SH-SY5Y (cell line): ENCODE results near the gene TRPC4.

ENCODE experiments used
- GATA2 ChIP-seq: IDR thresholded peaks from 2 replicates; pipeline ENCODE4 v1.6.1; 2011; ENCODE audit warnings: mild to moderate bottlenecking, low read depth, low read length
- GATA3 ChIP-seq: IDR thresholded peaks from 2 replicates; pipeline ENCODE4 v1.6.1; 2011; ENCODE audit warnings: low read depth, mild to moderate bottlenecking, low read length, moderate library complexity

Gene TRPC4

DNA sequence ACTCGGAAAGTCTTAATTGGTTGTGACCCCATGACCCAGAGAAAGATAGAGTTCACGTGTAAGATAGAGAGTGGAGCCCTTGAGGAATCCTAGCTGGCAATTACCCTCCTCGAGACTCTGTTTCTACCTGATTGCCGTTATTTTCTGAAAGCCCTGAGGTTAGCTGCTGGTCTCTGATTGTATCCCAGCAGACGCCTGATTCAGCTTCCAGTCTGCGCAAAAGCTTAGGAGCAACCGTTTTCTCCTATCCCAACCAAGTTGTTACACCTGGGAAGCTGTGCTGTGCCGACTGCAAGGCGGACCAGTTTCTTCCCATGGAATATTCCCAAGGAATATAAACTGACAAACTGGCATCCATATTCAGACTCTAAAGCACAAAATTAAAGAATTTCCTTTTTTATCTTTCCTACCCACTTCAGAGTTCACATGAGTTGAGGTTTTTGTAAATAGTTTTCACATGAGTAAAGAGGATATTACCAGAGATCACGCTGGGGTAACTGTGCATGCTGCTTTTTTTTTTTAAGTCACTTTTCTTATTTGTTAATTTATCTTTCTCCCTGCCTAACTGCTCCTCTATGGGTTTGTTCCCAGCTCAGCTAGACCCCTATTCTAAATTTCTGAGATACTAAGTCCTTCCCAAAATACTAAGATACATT is 1.5 kb upstream of the TRPC4 start:
- TF ChIP-seq GATA2 (no peak), GATA3 (no peak)

DNA sequence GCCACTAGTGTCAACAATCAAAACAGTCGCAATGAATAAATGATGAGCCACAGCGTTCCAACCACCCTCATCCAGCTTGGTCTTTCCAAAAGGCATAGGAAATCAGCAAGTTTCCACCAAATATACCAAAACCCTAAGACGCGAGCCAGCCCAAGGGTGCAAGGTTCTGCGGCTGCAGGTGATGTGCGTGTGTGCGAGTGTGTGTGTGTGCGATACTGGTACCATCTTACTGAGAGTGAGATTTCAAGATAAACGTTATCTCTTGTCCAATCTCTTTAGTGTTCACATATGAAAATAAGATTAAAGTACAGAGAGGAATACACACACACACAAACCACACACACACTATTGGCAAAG is 895 bp upstream of the TRPC4 start:
- TF ChIP-seq GATA3 (no peak), GATA2 (no peak)

DNA sequence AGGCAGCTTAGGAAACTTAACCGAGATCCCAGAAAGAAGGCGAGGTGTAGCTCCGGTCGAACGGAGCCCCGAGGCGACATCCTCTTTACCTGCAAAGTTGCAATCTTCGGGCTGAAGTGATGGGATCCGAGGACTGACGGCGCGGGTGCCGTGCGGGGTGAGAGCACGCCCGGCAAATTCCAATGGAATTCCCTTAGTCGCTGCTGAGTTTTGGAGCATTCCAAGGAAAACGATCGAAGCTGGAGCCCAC is 141 bp downstream of the TRPC4 start:
- no peak for TF ChIP-seq GATA2
- TF ChIP-seq GATA3 = no peak

DNA sequence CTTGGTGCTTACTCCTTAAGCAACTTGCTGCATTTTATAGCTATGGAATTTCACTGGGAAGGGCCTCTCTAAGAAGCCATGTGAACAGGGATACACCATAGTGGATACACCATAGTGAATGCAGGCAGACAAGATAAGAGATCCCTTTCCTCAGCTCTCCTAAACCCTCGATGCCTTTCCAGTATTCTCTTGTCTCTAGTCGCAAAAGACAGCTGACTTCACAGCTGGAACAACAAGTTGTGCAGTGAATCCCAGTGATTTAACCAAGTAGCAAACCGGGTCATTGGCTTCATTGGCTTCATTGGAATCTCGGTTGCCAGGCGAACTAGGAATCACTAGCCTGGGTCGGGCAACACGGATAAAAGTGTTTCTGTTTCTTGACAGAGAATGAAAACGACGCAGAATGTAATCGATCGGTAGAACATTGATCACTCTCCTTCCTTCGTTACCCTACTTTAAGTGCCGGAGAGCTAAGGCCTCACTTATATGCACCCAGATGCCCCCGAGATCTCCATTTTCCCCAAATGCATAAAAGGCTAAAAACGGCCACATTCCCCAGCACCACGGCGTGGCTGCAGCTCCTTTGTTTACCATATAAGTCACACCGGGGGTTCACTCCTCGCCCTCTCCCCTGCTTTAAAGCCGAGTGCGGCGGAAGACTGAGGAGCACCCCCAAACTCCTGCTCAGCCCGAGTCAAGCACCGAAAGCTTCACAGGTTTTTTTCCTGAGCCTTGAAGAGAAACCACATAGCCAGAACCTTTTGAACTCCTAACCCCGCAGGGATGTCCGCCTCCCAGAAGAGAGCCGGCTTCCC is 674 bp downstream of the TRPC4 start:
- TF ChIP-seq GATA3 (no peak), GATA2 (no peak)

DNA sequence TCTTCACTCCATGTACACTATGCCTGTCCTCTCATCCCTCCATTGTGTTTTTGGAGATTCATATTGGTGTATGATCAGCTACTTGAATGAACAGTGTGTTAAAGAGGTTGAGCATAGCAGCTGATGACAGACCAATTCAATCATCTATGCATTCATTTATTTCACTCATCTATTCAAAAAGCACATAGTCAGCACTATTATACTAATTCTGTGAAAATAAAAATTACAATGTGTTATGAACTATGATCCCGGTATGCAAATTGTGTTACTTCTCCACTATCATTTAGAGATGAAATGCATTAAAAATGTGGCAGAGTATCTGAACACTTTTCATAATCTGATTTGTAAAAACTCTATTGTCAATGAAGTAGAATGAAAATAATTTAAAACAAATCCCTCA is 5.9 kb downstream of the TRPC4 start:
- TF ChIP-seq GATA3 (no peak), GATA2 (no peak)

DNA sequence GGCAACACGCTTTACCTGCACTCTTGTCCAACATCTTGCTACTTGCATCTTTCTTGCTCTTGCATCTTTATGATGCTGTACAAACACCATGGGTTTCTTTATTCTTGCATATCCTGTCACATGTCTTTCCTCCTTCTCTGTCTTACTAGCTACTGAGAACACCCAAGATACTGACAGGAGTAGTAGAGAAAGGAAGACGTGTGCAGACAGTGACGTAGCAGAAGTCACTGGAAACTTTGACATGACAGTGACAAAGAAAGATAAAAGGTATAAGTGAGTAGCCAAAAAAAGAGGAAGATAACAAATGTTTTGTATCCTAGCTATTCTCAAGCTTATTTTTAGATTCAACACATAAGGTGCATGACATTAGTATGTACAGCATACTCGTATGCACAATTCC is 34.2 kb downstream of the TRPC4 start:
- TF ChIP-seq GATA2 = no peak

DNA sequence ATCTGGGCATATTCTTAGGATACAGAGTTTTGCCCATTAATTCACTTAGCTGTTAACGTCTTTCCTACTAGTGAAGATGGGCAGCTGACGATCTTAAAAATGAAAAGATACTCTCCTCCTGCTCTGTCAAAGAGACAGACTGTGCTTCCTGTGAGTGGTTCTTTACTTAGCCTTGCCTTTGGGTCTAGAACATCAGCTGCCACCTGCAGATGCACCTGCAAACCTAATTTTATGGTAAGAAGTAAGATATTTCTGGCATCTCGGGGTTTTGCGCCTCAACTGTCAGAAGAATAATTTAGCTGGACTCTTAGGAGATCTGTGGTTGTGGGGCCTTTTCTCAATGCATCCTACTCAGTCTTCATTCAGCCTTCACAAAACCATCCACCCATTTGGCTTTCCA is 36.2 kb downstream of the TRPC4 start:
- no peak for TF ChIP-seq GATA3
- no peak for TF ChIP-seq GATA2

DNA sequence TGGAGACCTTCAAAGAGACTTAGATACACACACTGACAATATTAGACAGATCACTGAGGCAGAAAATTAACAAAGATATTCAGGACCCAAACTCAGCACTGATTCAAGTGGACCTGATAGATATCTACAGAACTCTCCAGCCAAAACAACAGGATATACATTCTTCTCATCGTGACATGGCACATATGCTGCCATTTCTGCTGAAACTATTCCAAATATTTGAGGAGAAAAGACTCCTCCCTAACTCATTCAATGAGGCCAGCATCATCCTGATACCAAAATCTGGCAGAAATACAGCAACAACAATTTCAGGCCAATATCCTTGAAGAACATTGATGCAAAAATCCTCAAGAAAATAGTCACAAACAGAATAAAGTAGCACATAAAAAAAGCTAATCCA is 53.3 kb downstream of the TRPC4 start:
- TF ChIP-seq GATA3 (no peak), GATA2 (no peak)

DNA sequence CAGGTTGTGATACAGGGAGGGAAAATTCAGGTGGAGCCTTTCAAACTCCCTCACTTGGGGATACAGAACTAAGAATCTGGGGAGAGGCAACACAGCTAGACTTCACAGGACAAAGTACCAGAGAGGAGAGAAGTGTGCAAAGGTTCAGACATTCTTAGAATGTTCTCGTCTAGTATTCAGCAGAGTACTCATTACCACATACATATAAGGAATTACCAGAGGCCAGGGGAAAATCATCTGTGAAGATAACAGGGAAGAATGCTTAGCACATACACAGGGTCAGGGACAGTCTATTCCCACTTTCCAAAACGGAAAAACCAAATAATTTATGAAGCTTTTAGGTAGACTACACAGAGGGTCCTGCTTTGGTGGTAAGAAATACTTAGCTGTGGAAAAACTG is 58.1 kb downstream of the TRPC4 start:
- TF ChIP-seq GATA3 = no peak
- TF ChIP-seq GATA2 = no peak

DNA sequence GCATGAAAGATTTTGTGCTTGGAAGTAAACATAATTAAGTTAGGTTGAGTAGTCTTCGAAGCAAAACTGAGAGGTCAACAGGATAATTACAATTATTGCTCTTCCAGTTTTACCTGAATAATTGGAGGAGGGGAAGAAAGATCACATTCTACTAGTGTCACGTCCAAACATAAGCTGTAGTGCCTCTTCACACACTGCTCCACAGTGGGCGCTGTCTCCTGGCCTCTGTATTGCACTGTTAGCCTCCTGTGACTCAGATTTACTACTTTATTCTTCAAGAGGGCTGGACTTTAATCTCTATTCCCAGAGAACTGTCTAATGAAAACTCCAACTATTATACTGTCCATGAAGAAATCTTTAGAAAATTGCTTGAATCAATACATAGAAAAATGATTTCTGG is 62.9 kb downstream of the TRPC4 start:
- TF ChIP-seq GATA3 = no peak
- TF ChIP-seq GATA2 = no peak

DNA sequence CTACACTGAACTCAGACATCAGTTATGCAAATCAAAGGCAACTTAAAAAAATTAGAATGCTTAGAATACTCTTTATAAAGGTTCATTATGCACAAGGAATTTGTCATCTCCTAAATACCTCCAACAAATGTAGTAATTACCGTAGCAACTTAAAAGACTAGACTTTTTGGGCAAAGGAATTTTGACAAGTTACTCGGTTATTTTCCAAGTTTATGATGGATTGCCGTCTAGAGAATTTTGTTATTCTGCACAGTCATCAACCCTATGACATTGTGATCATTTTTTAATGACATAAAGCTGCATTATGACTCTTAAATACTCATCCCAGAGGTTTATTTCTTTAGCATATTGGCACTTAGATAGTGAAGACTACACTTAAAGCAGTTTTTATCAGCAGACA is 71.9 kb downstream of the TRPC4 start:
- TF ChIP-seq GATA3 = no peak
- no peak for TF ChIP-seq GATA2

DNA sequence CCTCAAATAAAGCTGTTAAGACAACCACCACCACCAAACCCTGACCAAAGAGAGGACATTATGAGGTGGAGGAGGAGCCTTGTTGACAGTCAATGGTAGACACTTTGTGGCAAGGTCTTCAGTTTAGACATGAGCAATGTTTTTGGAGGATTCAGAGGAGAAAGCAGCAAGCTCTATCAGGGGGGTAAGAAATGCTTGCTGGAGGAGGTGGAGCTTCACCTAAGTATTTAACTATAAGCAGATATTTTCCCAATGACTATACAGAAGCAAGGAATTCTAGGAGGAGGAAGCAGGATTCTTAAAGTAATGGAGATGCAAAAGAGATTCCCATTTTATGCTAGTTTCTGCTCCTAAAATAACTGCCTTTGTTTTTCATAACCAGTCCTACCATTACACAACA is 74.2 kb downstream of the TRPC4 start:
- TF ChIP-seq GATA3 (no peak), GATA2 (no peak)

DNA sequence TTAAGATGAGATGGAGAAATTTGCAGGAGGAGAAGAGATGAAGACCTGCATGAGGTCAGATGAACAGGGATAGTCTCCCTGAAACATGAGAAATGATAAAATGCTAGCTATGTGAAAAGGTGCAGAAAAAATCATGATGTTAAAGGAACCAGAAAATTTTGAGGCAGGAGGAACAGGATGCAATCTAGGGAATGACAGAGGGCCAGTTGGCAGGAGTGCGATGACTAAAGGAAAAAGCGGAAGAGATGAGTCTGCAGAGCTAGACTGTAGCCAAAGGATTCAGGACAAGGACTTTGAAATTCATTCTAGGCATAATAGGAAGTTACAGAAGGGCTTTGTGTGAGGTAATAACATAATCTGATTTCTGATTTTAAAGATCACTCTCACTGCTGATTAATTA is 77.9 kb downstream of the TRPC4 start:
- TF ChIP-seq GATA2 (no peak), GATA3 (no peak)

DNA sequence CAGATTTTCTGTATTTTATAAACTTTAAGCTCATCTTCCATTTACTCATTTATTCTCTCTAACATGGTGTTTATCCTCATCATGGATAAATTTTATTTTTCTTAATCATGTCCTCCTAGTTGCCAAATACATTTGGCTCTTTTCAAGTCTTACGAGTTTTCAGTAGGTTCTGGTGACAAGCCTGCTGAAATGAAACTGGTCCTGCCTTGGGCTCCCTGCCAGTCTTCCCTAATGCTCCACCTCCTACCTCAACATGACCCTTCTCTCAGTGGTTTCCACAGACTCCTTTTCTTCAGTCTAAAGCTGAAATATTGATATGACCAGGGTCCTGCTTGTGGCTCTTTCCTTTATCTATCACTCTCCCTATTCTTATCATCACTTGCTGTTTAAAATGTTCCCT is 81.2 kb downstream of the TRPC4 start:
- TF ChIP-seq GATA3 = no peak
- no peak for TF ChIP-seq GATA2

DNA sequence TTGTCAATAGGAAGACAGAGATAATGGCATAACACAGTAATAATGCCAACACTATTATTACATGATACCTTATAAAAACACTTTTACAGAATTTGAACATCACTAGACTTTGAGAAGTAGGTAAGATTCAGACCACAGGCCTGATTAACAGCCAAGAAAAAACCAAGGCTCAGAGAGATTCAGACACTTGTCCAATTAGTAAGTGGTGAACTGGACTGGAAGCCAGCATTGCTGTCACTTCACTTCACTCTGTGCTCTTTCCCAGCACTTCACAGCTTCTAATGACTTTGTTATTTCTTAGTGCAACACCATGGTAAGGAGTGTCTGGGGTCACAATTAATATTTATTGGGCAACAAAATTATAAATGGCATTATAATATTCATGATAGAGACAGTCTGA is 91.9 kb downstream of the TRPC4 start:
- TF ChIP-seq GATA3 (no peak), GATA2 (no peak)

DNA sequence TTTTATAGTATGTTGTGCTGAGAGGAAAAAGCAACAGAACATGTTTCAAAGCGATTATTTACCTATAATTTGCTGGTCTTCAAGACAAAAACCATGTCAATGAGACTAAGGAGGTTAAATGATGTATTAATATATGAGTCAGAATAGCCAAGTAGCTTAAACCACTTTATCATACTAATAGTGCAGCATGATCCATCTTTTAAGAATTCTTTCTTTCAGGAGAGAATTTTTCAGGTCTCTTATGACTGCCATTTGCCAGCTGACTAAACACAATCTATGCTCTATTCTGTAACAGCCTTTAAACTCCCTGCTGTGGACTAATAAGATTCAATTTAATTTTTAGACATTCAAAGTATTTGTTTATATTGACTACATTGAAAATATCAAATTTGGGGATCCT is 93.7 kb downstream of the TRPC4 start:
- no peak for TF ChIP-seq GATA2
- TF ChIP-seq GATA3 = no peak

DNA sequence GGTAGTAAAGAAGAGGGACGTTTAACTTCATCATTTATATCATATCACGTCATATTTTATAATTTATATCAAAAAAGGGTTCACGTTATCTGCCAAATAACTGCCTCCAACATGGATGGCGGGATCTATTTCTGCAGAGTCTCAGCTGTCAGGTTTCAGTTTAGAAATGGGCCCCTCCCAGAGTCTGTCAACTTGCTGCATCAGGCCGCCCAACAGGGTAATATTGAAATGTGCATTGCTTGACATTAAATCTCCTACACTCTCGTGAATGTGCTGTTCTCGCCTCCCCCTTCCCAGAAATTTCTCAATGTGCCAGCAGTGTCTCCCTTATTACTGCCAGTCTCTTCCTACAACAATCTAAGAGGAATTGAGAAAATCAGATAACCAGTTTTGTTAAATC is 96.9 kb downstream of the TRPC4 start:
- TF ChIP-seq GATA2 (no peak), GATA3 (no peak)
